ENCODE data around the gene SLC26A8. TPM values are rescaled to one million over a fixed set of nuclear protein-coding genes. Genes with fewer than 3 reads are reported as not detected.

Gene SLC26A8
- total RNA-seq, 1 donor from 2014 or later = not detected

GRCh38 chr6:35897486-35897885 lies 127.0 kb downstream of the SLC26A8 start:
- intact Hi-C loops (cut with DNase I) = no loop called here

GRCh38 chr6:35897036-35897435 lies 127.4 kb downstream of the SLC26A8 start:
- TF ChIP-seq POLR2A (IDR thresholded peaks at IDR 0.05) (no peak), POLR2AphosphoS5 (IDR thresholded peaks at IDR 0.05; ENCODE audit: insufficient read depth in 1 of 2, low read depth in 1 of 2) (no peak), CTCF (IDR thresholded peaks at IDR 0.05) (no peak)
- Histone ChIP-seq H3K27ac (no peak overlapping the region), H3K27me3 (no peaks in the 10 kb centered on the region), H3K36me3 (no peaks in the 10 kb centered on the region), H3K4me1 (no peaks in the 10 kb centered on the region), H3K4me3 (no peak overlapping the region), H3K9me3 (no peaks in the 10 kb centered on the region)
- intact Hi-C loops (cut with DNase I) = no loop called here
- no peak for DNase-seq (ENCODE audit: extremely low spot score in 2 of 2)

More at GRCh38 chr6:35897486-35897885, 127.0 kb downstream of the SLC26A8 start:
- no peak for DNase-seq (ENCODE audit: extremely low spot score in 2 of 2)
- no peak for TF ChIP-seq POLR2A (IDR thresholded peaks at IDR 0.05)
- no peak for TF ChIP-seq CTCF (IDR thresholded peaks at IDR 0.05)
- no peak for TF ChIP-seq POLR2AphosphoS5 (IDR thresholded peaks at IDR 0.05; ENCODE audit: insufficient read depth in 1 of 2, low read depth in 1 of 2)
- Histone ChIP-seq H3K4me1 (no peaks in the 10 kb centered on the region), H3K4me3 (no peak overlapping the region), H3K27me3 (no peaks in the 10 kb centered on the region), H3K27ac (no peak overlapping the region), H3K9me3 (no peaks in the 10 kb centered on the region), H3K36me3 (no peaks in the 10 kb centered on the region)

- no peak overlapping the region for H3K4me3 ChIP-seq
- H3K27ac ChIP-seq = no peak overlapping the region
- no peaks in the 10 kb centered on the region for H3K36me3 ChIP-seq
- H3K9me3 ChIP-seq = no peaks in the 10 kb centered on the region
- no peak for TF ChIP-seq POLR2AphosphoS5 (IDR thresholded peaks at IDR 0.05; ENCODE audit: insufficient read depth in 1 of 2, low read depth in 1 of 2)
- TF ChIP-seq CTCF (IDR thresholded peaks at IDR 0.05) = no peak
- no peak for TF ChIP-seq POLR2A (IDR thresholded peaks at IDR 0.05)
- intact Hi-C loops (cut with DNase I) = no loop called here
- no peak for DNase-seq (ENCODE audit: extremely low spot score in 2 of 2)
- H3K27me3 ChIP-seq = no peaks in the 10 kb centered on the region
- H3K4me1 ChIP-seq = no peaks in the 10 kb centered on the region
Measured at GRCh38 chr6:35896228-35896627, 128.2 kb downstream of the SLC26A8 start.

- H3K27me3 ChIP-seq = no peaks in the 10 kb centered on the region
- H3K9me3 ChIP-seq = no peaks in the 10 kb centered on the region
- DNase-seq (ENCODE audit: extremely low spot score in 2 of 2) = no peak
- H3K27ac ChIP-seq = no peak overlapping the region
- intact Hi-C loops (cut with DNase I) = no loop called here
- TF ChIP-seq POLR2AphosphoS5 (IDR thresholded peaks at IDR 0.05; ENCODE audit: insufficient read depth in 1 of 2, low read depth in 1 of 2) (no peak), CTCF (IDR thresholded peaks at IDR 0.05) (no peak), POLR2A (IDR thresholded peaks at IDR 0.05) (no peak)
- no peaks in the 10 kb centered on the region for H3K4me1 ChIP-seq
- H3K4me3 ChIP-seq = no peak overlapping the region
- no peaks in the 10 kb centered on the region for H3K36me3 ChIP-seq
Measured at GRCh38 chr6:35895560-35895959, 128.9 kb downstream of the SLC26A8 start.

GRCh38 chr6:35894776-35895175 lies 129.7 kb downstream of the SLC26A8 start:
- Histone ChIP-seq H3K27ac (no peak overlapping the region), H3K4me1 (no peaks in the 10 kb centered on the region), H3K36me3 (no peaks in the 10 kb centered on the region), H3K4me3 (no peak overlapping the region), H3K9me3 (no peaks in the 10 kb centered on the region), H3K27me3 (no peaks in the 10 kb centered on the region)
- no peak for DNase-seq (ENCODE audit: extremely low spot score in 2 of 2)
- no peak for TF ChIP-seq POLR2A (IDR thresholded peaks at IDR 0.05)
- TF ChIP-seq POLR2AphosphoS5 (IDR thresholded peaks at IDR 0.05; ENCODE audit: insufficient read depth in 1 of 2, low read depth in 1 of 2) = no peak
- TF ChIP-seq CTCF (IDR thresholded peaks at IDR 0.05) = no peak
- intact Hi-C loops (cut with DNase I) = no loop called here

Other genes starting within 250 kb of the SLC26A8 start
- gene CLPSL2, start 248.0 kb downstream of the SLC26A8 start, total RNA-seq = not detected
- not detected for gene CLPSL1, start 243.6 kb downstream of the SLC26A8 start, total RNA-seq
- gene CLPS, start 227.3 kb downstream of the SLC26A8 start, total RNA-seq = not detected
- gene LHFPL5, start 219.3 kb downstream of the SLC26A8 start, total RNA-seq = not detected
- gene SRPK1, start 103.5 kb downstream of the SLC26A8 start, total RNA-seq = 59.2 TPM
- gene MAPK14, start 3.2 kb upstream of the SLC26A8 start, total RNA-seq = 71.9 TPM
- gene MAPK13, start 105.9 kb upstream of the SLC26A8 start, total RNA-seq = 21.9 TPM
- gene BRPF3, start 172.1 kb upstream of the SLC26A8 start, total RNA-seq = 18.7 TPM
- gene PNPLA1, start 245.4 kb upstream of the SLC26A8 start, total RNA-seq = not detected

Measured in vagina (tissue), 2 donors.